GM18519 (cell line): ENCODE measurements around the gene TOLLIP.
"Not testable (repeated sequence)": the region's sequence is repeated elsewhere in the genome, so short reads cannot be mapped to it uniquely, and the experiment has no call there.

Experiments used
- ATAC-seq: cut with Tn5 transposase; IDR thresholded peaks from one replicate; pipeline ENCODE4 v1.9.1; 2021; ENCODE audit warnings: mild to moderate bottlenecking, moderate library complexity; ENCODE audit not compliant: unreplicated experiment, low FRiP score

TOLLIP gene

DNA sequence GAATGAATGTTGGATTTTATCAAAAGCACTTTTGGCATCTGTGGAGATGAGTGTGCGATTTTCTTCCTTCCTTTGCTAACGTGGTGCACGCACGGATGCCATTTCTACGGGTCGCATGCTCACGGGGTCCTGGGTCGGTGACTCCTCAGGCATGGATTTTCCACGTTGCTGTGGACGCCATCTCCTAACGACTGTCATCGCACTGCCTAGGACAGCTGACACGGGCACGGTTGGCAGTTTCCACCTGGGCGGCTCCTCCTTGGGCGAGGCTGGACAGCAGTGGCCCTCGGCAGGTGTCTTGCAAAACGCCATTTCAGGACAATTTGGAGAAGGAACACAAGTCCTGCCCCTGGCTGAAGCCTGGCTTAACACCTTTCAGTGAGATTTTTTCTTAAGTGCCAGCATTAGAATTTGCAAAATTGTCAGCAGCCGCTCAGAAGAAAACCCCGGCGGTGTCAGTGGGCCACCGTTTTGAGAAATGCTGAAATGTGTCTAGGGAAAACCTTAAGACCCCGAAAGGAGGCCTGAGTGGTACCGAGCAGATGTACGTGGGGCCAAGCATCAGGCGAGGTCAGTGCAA is 34.7 kb upstream of the TOLLIP start:
- ATAC-seq: no peak

GRCh38 chr11:1343391-1344055 is 34.1 kb upstream of the TOLLIP start:
- ATAC-seq: no peak

GRCh38 chr11:1342946-1343345 is 33.5 kb upstream of the TOLLIP start:
- no peak for ATAC-seq

DNA sequence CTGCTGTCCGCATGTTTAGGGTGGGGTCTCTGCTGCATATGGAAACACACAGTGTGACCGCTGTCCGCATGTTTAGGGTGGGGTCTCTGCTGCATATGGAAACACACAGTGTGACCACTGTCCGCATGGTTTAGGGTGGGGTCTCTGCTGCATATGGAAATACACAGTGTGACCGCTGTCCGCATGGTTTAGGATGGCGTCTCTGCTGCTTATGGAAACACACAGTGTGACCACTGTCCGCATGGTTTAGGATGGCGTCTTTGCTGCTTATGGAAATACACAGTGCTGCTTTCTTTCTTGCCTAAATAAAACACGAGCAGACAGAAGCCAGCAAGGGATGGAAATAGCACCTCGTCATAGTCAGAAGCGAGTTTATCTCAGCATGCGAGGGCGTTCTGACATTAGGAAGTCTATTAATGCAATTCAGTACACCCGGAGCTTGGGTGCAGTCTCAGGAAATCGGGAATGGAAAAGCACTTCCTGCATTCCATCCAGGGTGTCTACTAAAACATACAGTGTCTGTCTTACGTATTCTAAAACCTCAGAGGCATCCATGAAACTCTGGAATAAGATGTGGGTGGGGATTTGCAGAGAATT is 32.6 kb upstream of the TOLLIP start:
- no peak for ATAC-seq

DNA sequence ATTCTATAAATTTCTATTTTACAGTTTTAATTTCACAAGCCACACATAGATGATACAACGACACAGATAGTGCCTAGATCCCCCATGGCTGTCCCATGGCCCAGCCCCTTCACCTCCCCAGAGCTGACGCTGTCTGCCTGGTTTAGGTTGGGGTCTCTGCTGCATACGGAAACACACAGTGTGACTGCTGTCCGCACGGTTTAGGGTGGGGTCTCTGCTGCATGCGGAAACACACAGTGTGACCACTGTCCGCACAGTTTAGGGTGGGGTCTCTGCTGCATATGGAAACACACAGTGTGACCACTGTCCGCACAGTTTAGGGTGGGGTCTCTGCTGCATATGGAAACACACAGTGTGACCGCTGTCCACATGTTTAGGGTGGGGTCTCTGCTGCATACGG is 31.8 kb upstream of the TOLLIP start:
- ATAC-seq: not testable (repeated sequence)

DNA sequence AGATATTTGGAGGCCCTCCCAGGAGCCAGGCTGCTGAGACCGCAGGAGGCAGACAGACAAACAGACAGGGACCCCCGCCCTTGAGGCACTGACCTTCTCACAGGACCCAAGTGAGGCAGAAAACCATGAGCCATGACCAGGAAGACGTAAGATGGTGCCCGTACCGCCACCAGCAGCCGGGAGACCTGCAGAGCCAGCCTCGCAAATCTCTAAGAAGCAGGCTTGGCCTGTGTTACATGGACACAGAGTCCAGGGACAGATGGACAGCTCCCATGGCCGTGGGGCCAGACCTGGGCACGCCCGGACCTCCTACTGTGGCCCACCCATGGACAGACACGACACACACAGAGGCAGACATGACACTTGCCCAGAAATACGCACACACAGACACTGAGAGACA is 30.7 kb upstream of the TOLLIP start:
- no peak for ATAC-seq

- no peak for ATAC-seq
Measured at GRCh38 chr11:1339066-1339675, 29.7 kb upstream of the TOLLIP start.

DNA sequence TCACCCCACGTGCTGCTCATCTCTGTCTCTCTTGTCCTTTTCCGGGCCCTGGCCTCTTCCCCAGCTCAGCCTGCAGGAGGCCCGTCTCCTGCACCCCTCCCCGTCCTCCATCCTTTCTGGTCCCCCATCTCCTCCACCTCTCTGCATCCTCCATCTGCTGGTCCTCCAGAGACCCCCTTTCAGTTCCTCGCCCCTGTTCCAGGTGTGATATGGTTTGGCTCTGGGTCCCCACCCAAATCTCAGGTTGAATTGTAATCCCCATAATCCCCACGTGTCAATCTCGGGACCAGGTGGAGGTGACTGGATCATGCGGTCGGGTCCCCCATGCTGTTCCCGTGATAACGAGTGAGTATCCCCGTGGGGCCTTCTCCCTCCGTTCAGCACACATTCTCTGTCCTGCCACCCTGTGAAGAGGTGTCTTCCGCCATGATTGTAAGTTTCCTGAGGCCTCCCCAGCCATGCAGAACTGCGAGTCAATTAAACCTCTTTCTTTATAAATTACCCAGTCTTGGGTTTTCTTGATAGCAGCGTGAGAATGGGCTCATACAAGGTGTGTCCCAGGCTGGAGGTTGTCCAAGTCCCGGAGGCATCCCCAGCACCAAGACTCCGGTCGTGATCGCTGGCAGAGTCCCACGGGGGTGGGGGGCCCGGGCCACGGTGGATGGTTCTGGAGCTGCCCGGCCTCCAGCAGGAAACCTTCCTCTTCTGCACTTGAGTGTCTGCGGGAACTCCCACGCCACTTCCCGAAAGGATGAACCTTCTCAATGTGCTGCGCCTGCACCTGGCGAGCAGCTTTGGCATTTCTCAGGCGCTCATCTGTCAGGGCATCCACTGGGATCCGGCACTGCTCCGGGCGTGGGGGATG is 29.0 kb upstream of the TOLLIP start:
- no peak for ATAC-seq

DNA sequence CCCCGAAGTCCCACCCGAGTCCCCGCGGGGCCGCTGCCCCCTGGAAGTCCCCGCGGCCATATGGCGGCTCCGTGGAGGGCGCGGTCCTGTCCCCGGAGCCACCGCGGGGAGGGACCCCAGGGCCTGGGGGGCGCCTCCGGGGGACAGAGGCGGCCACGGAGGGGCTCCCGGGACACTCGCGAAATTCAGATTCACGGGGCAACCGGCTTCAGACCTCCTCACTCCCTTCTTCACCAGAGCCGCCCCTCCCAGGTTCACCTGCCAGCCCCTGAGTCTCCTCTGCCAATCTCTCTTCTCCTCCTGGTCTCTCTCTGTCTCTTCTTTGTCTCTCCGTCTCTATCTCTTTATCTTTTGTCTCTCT is 28.2 kb upstream of the TOLLIP start:
- no peak for ATAC-seq

DNA sequence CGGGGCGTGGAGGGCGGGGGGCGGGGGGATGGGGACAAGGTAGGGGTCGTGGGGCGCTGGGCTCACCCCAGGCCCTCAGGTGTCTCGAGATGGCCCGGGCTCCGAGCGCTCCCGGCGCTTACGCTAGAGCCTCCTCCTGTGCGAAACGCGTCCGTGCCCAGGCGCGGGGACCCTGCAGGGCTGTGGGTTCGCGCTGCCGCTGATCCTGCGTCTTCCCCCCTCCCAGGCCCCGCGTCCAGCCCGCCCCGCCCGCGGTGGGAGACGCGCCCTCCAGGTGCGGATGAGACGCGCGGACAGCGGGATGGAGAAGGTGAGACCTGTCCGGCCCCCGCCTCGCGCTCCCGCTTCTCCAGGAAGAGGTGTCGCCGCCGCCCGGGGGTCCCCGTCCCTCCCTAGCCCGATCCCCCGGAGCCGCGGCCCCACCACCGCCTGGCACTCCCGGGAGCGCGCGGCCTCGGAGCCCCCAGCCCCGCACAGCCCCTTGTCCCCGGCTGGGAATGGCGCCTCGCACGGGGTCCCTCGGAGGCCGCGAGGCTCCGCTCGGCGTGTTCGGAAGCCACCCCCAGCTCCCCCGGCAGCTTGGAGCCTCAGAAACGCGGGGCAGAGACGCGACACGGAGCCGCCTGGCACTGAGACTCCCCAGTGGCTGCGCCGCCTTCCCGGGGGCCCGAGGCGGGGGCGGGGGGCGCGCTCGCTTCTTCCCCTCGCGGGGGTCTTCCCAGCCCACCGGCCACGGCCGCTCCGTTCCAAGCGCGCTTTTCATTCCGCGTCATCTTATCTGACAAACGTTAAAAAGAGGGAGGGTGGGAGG is 27.6 kb upstream of the TOLLIP start:
- ATAC-seq: no peak

DNA sequence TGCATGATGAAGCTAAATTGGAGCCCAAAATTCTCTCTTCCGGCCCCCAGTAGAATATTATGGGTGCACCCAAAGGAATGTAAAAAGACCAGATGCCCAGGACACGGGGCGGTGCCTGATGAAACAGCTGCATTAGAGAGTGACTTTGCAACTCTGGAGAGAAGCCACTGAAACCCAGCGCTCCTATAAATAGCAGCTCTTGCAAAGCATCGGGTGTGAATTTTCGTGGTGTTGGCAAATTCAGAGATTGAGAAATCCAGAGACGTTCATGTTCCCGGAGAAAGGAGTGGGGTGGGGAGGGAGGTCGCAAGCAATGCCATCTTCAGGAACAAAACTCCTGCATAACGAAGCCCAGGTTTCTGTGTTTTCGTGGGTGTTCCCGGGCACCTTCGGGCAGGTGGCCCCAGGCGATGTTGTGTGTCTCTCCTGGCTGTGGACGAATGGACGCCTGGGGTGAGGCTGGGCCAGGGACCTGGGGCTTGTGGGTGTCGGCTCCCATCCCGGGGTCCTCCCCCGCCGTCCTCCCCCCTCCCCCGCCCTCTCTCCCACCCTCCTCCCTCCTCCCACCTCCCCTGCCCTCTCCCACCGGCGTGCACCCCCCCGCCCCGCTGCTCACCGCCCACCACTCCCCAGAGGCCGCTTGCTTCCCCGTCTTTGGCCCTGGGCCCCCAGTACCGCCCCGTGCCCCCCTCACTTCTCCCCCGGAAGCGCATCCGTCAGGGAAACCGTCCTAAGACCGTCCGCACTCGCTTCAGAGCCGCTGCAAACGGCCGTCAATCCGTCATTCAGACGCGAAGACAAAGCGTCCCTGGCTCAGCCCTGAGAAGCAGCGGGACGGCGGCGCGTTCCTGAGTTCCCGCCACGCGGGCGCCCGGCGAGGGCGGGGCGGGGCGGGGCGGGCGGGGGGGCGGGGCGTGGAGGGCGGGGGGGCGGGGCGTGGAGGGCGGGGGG is 26.7 kb upstream of the TOLLIP start:
- ATAC-seq: no peak

GRCh38 chr11:1335264-1335810 is 25.9 kb upstream of the TOLLIP start:
- ATAC-seq: no peak

DNA sequence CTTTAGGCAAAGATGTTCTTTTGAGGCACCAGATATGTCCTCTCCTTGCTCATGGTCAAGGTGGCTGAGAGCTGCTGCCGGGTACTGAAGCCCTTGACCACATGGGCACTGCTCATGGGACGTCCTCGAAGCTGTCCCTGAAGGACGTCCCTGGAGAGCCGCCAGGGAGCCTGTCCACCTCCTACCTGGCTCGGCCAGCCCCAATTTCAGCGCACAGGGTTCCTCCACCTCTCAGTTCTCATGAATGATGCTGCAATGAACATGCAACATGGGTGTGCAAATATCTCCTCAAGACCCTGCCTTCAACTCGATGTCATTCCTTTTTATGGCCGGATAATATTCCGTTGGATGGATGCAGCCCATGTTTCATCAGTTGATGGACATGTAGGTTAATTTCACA is 24.4 kb upstream of the TOLLIP start:
- ATAC-seq: no peak

DNA sequence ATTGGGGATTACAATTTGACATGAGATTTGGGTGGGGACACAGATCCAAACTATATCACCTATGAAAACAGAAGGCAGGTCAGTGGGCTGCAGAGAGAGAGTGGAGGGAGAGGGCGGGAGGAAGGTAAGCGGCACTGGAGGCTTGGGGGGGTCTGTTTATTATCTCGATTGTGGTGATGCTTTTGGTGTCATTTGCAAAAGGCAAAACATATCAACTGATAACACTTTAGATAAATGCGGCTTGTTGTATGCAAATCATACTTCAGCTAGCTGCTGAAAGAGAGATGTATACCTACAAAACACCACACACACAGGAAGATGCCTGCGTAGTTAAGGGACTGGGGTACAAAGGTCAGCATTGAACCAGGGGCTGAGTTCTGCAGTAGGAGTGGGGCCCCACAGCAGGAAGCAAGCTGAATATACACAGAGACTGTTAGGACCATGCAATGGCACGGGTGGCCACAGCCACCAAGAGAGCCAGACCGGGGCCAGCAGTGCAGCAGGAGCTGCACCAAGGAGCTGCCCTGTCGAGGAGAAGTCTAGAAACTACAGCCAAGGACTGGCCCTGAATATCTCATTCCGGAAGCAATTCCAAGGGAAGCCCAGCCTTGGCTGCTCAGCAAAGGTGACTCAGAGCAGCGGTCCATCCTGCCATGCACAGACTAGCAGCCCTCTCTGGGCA is 23.8 kb upstream of the TOLLIP start:
- no peak for ATAC-seq

DNA sequence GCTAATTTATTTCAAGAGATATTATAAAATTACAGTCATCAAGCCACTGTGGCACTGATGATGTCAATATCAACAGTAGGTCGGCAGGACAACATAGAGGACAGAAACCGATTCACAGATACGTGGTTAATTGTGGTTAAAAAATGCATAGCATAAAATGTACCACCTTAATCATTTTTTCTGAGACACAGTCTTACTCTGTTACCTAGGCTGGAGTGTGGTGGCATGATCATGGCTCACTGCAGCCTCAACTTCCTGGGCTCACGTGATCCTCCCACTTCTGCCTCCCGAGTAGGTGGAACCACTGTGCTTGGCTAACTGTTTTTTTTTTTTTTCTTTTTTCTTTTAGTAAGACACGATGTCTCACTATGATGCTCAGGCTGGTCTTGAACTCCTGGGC is 21.0 kb upstream of the TOLLIP start:
- no peak for ATAC-seq

- no peak for ATAC-seq
Measured at GRCh38 chr11:1327064-1327460, 17.6 kb upstream of the TOLLIP start.

DNA sequence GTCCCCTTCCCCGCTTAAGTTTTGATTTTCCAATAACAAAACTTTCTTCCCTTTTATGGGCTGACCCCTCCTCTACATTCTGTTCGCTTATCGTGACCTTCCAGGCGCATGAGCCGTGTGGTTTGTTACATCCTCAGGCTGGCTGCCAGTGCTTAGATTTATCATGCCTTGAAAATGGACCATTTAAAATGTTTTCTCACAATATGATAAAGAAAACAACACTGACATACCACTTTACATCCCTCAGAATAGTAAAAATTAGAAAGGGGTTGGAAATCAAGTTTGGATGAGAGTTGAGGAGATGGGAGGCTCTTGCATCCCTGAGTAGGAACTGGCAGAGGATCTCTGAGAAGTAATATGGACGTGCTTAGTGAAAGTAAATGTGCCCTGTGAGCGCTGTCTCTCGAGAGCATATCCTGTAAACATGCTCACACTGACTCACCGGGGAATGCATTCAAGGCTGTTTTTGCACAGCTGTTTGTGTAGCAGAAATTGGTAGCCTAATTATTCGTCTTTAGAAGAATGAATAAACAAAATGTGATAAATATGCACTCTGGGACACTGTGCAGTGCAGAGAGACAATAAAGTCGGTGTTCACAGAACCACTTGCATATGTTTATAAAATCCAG is 17.1 kb upstream of the TOLLIP start:
- ATAC-seq: no peak

DNA sequence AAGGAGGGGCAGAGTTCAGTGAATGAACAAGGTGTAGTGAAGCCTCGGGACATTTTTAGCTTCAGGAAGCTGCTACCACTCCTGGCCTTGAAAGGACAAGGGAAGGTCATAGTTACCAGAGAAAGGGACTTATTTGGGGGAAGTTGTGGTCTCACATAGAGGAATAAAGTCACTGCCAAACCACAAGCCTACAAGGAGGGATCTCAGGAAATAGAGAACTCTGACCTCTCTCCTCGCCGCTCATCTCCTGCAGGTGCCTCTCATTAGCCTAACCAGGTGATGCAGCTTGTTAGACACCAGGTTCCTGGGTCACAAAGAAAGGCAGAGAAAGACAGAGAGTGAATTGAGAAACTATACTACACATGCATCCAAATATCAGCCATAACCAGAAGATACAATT is 14.3 kb upstream of the TOLLIP start:
- no peak for ATAC-seq
